Neuron (in vitro differentiated cells): ENCODE data around the gene NUDT8.
A peak's percentile ranks its signal among the peaks of the same experiment; 100 is the strongest.

Source experiments
- H2AFZ ChIP-seq: one replicate; pipeline ENCODE4 v1.6.1; 2013; ENCODE audit warnings: low read depth, mild to moderate bottlenecking, inconsistent platforms, low read length, moderate library complexity
- H3K27me3 ChIP-seq: one replicate; pipeline ENCODE4 v1.6.1; 2013; ENCODE audit warnings: low read length; ENCODE audit not compliant: insufficient read depth
- H3K36me3 ChIP-seq: one replicate; pipeline ENCODE4 v1.6.1; 2013; ENCODE audit warnings: low read length; ENCODE audit not compliant: insufficient read depth
- H3K4me1 ChIP-seq: one replicate; pipeline ENCODE4 v1.6.1; 2013; ENCODE audit warnings: low read length; ENCODE audit not compliant: insufficient read depth
- H3K4me3 ChIP-seq: 2 replicates; pipeline ENCODE4 v1.5.1; 2013; ENCODE audit warnings: mild to moderate bottlenecking, low read length, moderate library complexity
- H3K9me3 ChIP-seq: one replicate; pipeline ENCODE4 v1.6.1; 2013; ENCODE audit warnings: low read length

Gene NUDT8

DNA sequence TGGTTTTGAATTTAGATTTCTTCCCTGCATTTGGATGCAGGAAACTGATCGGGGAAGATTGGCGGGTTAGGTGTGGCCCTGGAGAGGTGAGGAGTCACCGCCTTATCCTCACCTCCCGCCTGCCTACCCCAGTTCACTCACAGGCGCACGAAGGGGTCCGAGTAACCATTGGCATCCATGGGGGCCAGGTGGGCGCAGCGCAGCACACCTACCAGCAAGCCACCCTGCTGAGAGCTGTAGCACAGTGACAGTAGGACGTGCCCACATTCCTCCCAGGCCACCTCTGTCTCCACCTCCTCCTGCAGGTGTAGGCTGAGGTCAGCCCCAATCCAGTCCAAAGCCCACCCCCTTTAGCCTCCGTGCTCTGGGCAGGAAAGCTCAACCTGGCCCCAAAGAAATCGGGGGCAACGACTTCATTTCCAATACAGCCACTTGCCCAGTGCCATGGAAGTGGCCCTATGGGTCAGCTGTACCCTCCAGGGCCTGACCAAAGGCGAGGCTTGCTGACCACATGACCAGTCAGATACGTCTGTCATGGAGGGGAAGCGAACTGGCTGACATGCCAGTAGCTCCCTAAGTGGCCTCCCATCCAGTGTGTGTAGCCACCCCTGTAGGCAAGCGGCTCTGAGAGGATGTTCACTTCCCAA lies 16.3 kb downstream of the NUDT8 start:
- H3K27me3 ChIP-seq, result no peaks in the 10 kb centered on the region
- H3K4me1 ChIP-seq, result no peaks in the 10 kb centered on the region
- H3K36me3 ChIP-seq, result peaks cover 29% of the 10 kb centered on the region
- H3K9me3 ChIP-seq, result no peaks in the 10 kb centered on the region
- no peak overlapping the region for H3K4me3 ChIP-seq
- no peak overlapping the region for H2AFZ ChIP-seq

DNA sequence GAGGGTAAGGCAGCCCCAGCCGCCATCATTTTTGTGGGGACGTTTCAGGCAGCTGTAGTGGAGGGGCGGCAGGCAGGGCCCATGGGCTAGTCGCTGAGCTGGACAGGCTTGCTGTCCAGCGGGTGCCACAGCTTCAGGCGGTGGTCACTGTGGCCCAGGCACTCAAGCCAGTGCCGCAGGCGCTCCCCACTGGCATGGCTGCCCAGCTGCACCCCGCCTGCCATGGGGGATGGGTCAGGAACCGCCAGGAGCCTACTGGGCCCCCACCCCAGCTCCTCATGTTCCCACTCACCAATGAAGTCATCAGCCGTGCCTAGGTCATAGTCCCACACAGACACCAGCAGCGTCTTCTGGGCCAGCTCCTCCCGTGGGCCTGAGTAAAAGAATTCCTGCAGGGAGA lies 17.0 kb downstream of the NUDT8 start:
- Histone ChIP-seq H3K27me3 (no peaks in the 10 kb centered on the region), H3K9me3 (no peaks in the 10 kb centered on the region), H3K4me3 (no peak overlapping the region), H3K4me1 (peaks cover 1% of the 10 kb centered on the region), H3K36me3 (peaks cover 29% of the 10 kb centered on the region), H2AFZ (no peak overlapping the region)

DNA sequence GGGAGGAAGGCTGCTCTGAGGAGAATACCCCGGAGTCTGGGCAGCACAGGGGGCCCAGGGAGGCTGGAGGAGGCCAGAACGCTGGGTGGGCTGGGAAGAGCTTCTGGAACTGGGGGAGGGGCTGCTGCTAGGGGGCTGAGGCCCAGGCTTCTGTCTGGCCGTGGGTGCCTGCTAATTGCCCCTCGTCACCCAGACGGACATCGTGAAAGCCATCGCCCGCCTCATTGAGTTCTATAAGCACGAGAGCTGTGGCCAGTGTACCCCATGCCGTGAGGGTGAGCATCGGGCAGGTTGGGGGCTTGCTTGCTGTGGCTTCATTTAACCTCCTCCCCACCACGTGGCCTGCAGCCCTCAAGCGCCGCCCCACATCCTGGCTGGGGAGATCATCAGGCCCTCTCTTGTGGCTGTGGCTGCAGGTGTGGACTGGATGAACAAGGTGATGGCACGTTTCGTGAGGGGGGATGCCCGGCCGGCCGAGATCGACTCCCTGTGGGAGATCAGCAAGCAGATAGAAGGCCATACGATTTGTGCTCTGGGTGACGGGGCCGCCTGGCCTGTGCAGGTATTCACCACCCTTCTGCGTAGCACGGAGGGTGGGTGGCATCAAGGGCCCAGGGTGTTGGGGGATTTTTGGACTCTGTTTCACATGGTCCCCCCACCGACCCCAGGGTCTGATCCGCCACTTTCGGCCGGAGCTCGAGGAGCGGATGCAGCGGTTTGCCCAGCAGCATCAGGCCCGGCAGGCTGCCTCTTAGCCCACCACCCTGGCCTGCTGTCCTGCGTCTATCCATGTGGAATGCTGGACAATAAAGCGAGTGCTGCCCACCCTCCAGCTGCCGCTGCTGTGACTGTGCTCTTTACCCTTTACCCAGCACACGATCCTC lies 17.8 kb downstream of the NUDT8 start:
- Histone ChIP-seq H3K4me1 (peaks cover 8% of the 10 kb centered on the region), H2AFZ (no peak overlapping the region), H3K9me3 (no peaks in the 10 kb centered on the region), H3K36me3 (peaks cover 29% of the 10 kb centered on the region), H3K4me3 (no peak overlapping the region), H3K27me3 (no peaks in the 10 kb centered on the region)

DNA sequence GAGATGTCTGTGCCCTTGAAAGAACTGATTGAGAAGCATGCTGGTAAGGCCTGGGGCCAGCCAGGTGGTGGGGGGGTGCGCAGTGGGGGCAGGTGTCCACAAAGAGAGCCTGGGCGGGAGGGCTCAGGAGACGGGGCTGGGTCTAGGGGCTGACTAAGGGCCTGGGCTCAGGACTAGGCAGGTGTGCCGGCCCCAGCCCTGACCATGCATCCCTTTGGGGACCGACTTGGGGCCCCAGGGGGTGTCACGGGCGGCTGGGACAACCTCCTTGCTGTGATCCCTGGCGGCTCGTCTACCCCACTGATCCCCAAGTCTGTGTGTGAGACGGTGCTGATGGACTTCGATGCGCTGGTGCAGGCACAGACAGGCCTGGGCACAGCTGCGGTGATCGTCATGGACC lies 18.6 kb downstream of the NUDT8 start:
- no peaks in the 10 kb centered on the region for H3K9me3 ChIP-seq
- H3K36me3 ChIP-seq, result peaks cover 29% of the 10 kb centered on the region

DNA sequence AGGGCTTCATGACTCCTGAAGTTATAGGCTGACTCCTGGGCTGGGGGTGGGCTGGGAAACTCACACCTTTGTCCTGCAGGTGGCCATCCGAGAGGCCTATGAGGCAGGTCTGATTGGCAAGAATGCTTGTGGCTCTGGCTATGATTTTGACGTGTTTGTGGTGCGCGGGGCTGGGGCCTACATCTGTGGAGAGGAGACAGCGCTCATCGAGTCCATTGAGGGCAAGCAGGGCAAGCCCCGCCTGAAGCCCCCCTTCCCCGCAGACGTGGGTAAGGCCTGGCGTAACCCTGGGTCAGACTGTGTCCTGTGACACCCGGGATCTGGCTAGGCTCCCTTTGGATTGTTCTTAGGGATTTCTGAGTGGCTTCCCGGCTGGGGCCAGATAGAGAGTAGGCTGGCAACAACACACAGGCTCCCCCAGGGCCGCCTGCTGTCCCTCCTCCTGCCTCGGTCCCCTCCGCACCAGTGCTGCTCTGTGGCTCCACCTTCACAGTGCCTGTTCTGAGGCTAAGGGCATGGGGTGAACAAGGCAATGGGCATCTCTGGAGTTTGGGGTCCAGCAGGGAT lies 19.4 kb downstream of the NUDT8 start:
- Histone ChIP-seq H3K4me1 (peaks cover 19% of the 10 kb centered on the region), H3K9me3 (no peaks in the 10 kb centered on the region), H2AFZ (no peak overlapping the region), H3K27me3 (no peaks in the 10 kb centered on the region), H3K4me3 (no peak overlapping the region), H3K36me3 (peaks cover 29% of the 10 kb centered on the region)

More for the DNA sequence above, 18.6 kb downstream of the NUDT8 start:
- peaks cover 11% of the 10 kb centered on the region for H3K4me1 ChIP-seq
- H3K4me3 ChIP-seq, result no peak overlapping the region
- no peak overlapping the region for H2AFZ ChIP-seq
- no peaks in the 10 kb centered on the region for H3K27me3 ChIP-seq

DNA sequence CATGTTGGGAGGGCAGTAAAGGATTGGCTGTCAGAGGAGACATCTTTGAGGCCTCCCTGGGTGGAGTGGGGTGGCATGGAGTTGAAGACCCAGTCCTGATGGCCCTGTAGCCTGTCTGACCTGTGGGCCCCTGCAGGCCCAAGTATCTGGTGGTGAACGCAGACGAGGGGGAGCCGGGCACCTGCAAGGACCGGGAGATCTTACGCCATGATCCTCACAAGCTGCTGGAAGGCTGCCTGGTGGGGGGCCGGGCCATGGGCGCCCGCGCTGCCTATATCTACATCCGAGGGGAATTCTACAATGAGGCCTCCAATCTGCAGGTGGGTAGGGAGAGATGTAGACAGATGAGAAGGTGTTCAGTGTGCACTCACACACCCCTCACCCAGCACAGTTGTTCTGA lies 20.4 kb downstream of the NUDT8 start:
- H3K4me1 ChIP-seq, result peaks cover 23% of the 10 kb centered on the region
- H3K27me3 ChIP-seq, result no peaks in the 10 kb centered on the region
- H2AFZ ChIP-seq, result no peak overlapping the region
- peaks cover 29% of the 10 kb centered on the region for H3K36me3 ChIP-seq
- no peaks in the 10 kb centered on the region for H3K9me3 ChIP-seq
- H3K4me3 ChIP-seq, result no peak overlapping the region

DNA sequence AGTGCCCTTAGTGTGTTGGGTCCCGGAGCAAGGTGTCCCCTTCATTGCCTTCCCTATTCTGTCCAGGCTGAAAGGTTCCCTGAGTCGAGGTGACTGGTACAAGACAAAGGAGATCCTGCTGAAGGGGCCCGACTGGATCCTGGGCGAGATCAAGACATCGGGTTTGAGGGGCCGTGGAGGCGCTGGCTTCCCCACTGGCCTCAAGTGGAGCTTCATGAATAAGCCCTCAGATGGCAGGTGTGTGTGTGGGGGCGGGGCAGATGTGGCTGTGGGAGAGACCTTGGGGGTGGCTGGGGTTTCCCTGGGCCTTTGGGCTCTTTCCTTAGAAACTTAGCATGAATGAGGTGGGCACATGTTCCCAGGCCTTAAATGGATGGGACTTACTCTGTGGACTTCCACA lies 21.3 kb downstream of the NUDT8 start:
- H3K9me3 ChIP-seq, result no peaks in the 10 kb centered on the region
- peaks cover 25% of the 10 kb centered on the region for H3K4me1 ChIP-seq
- no peaks in the 10 kb centered on the region for H3K27me3 ChIP-seq
- H3K36me3 ChIP-seq, result peaks cover 29% of the 10 kb centered on the region
- H2AFZ ChIP-seq, result no peak overlapping the region
- H3K4me3 ChIP-seq, result no peak overlapping the region

DNA sequence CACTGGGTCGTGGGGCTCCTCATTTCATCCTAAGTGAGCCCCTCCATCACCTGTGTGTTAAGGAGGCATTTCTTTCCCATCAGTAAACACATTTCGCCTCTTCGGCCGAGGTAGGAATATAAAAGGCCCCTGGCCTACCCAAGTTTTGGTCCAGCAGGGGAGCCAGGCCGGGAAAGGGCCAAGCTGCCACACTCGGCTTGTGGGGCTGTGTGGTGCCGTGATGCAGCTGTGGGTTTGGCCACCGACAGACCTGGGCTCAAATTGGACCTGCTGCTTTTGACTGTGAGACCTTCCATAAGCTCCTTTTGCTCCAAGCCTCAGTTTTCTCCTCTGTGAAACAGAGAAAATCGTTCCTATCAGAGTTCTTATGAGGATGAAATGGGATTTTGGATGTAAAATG lies 22.2 kb downstream of the NUDT8 start:
- peaks cover 25% of the 10 kb centered on the region for H3K4me1 ChIP-seq
- no peaks in the 10 kb centered on the region for H3K27me3 ChIP-seq
- H3K4me3 ChIP-seq, result peak overlapping the region; percentile 79
- peak overlapping the region; percentile 48 for H2AFZ ChIP-seq
- H3K36me3 ChIP-seq, result peaks cover 29% of the 10 kb centered on the region
- H3K9me3 ChIP-seq, result no peaks in the 10 kb centered on the region

DNA sequence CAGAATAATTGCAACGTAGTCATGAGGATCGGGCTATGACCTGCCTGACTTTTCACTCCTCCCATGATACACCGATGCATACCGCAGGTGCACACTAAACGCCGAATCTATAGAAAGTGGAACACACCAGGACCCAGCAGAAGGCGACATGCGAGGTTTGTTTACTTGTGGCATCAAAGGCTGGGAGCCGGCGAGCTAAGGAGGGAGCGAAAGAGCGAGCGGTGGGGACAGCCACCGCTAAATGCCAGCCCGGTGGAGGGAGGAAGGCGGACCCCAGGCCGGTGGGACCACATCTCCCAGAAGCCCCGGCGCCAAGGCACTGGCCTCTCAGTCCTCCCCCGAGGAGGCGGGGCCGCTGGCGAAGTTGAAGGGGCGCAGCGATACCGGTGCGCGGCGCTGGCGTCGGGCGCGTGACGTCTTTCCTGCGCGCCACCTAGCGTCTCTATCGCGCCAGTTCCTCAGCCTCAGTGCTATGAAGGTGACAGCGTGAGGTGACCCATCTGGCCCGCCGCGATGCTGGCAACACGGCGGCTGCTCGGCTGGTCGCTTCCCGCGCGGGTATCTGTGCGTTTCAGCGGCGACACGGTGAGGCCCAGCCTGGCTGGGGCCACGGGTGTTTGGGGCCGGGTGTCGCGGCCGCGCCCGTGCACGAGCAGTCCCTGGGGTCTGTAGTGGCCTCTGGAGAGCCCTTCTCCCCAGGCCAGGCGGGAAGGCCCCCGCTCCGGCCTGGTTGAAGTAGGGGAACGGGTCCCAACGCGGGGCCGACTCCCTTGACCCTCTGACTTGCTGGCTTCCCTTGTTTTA lies 23.0 kb downstream of the NUDT8 start, which contains the start of gene NDUFV1:
Gene NDUFV1, plus strand, starts transcription at position 445 of the 804 bp plus-strand sequence. Its CDS starts 69 bp downstream, at position 514.
- Histone ChIP-seq H3K4me3 (peak within 1 kb of the TSS; percentile 79), H3K9me3 (no peaks in the 10 kb centered on the region), H3K36me3 (peaks cover 22% of the 10 kb centered on the region), H3K4me1 (peaks cover 25% of the 10 kb centered on the region), H3K27me3 (no peaks in the 10 kb centered on the region), H2AFZ (peak within 1 kb of the TSS; percentile 48)

DNA sequence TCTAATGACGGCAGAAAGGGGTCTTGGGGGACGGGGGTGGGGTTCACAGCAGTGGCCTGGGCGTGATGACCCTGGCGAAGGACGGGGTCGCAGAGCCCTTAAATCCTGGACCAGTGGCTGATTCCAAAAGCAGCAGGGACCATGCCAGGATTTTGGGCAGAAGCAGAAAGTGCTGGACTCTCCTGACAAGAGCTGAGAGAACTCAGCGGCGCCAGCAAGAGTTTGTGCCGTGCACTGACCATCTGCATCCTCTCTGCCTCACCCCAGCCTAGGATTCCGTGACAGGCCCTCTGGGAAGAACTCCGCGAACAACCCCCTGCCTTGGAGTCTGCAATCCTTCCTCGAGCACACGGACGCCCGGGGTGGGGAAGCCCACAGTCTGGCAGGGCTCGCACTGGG lies 23.6 kb downstream of the NUDT8 start:
- Histone ChIP-seq H3K9me3 (no peaks in the 10 kb centered on the region), H3K27me3 (peaks cover under 1% of the 10 kb centered on the region), H2AFZ (peak overlapping the region; percentile 37), H3K4me1 (peaks cover 25% of the 10 kb centered on the region), H3K4me3 (peak overlapping the region; percentile 79), H3K36me3 (peaks cover 19% of the 10 kb centered on the region)

DNA sequence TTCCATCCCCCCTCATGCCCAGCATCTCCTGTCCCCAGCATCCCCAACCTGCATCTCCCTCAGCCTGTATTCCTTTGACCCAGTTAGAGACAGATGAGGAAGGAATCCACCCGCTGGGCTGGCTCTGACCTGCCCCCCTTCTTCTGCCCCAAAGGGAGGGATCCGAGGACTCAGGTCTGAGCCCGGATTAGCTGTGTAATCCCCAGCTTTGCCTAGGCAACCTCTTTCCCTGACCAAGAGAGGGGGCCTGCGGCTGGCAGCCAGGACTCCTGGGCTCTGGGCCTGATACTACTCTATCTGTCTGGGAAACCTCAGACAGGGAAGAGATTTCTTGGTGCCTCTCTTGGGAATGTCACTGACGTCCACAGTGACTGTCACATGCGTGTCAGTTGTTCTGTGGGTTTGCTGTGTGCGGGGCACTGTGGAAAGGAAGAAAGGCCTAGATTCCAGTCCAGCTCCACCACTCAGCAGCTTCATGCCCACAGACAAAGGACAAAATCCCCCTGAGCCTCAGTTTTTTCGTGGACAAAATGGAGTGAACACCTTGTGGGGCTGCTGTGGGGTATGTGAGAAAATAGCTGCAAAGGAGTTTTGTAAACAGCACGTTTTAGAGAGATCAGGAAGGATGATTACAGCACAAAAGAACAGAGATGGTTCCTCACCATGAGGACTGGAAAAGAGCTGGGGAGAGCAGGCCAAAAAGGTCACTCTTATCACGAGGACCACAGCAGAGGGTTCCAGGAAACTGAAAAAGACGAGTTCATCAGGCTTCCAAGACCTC lies 24.3 kb downstream of the NUDT8 start:
- H3K27me3 ChIP-seq, result peaks cover 2% of the 10 kb centered on the region
- H3K4me3 ChIP-seq, result no peak overlapping the region
- no peak overlapping the region for H2AFZ ChIP-seq
- peaks cover 12% of the 10 kb centered on the region for H3K36me3 ChIP-seq
- H3K9me3 ChIP-seq, result no peaks in the 10 kb centered on the region
- peaks cover 25% of the 10 kb centered on the region for H3K4me1 ChIP-seq

DNA sequence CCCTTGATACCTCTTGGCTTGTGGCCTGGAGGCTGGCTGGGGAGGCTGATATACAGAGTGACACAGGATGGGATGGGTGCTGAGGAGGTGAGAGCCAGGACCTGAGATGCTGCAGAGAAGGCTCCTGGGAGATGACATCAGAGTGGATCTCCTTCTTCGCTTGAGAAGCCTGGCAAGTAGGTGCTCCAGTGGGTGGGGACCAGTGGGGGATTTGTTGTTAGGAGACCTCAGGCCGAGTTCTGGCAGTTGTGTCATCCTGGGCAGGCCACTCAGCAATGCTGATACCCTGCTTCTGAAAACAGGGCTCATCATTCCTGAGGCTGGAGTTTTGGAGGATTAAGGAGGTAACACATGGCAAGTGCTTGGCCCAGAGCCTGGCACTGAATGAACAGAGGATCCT lies 24.9 kb downstream of the NUDT8 start:
- H3K4me1 ChIP-seq, result peaks cover 25% of the 10 kb centered on the region
- no peaks in the 10 kb centered on the region for H3K9me3 ChIP-seq
- H3K4me3 ChIP-seq, result no peak overlapping the region
- H3K27me3 ChIP-seq, result peaks cover 2% of the 10 kb centered on the region
- no peak overlapping the region for H2AFZ ChIP-seq
- peaks cover 9% of the 10 kb centered on the region for H3K36me3 ChIP-seq
